Neural cell (in vitro differentiated cells): ENCODE results near the gene CD101. TPM values are rescaled to one million over a fixed set of nuclear protein-coding genes. Genes with fewer than 3 reads are reported as not detected.

Source experiments
- H2AFZ ChIP-seq: fragments of 200-600, 300-800 bp; sonication (generic), shearing (Covaris generic); 2 replicates; pipeline ENCODE4 v1.6.0; 2014; ENCODE audit warnings: low read depth, mild to moderate bottlenecking, antibody characterized with exemption, low read length, moderate library complexity
- H3F3A ChIP-seq: fragments of 200-600 bp; shearing (Covaris generic); 2 replicates; pipeline ENCODE4 v1.6.1; 2016; ENCODE audit warnings: mild to moderate bottlenecking, moderate library complexity, mixed read lengths, antibody characterized with exemption, low read length; ENCODE audit not compliant: insufficient read depth, poor library complexity, severe bottlenecking
- H3K27ac ChIP-seq: fragments of 200-600, 300-800 bp; sonication (generic), shearing (Covaris generic); 2 replicates; pipeline ENCODE4 v1.5.1; 2014; ENCODE audit warnings: mild to moderate bottlenecking, low read length, moderate library complexity
- H3K27me3 ChIP-seq: fragments of 300-800, 200-600 bp; sonication (generic), shearing (Covaris generic); 2 replicates; pipeline ENCODE4 v1.6.0; 2014; ENCODE audit warnings: mild to moderate bottlenecking, low read depth, low read length, moderate library complexity; ENCODE audit not compliant: insufficient read depth
- H3K36me3 ChIP-seq: fragments of 300-800, 200-600 bp; sonication (generic), shearing (Covaris generic); 2 replicates; pipeline ENCODE4 v1.5.1; 2014; ENCODE audit warnings: mild to moderate bottlenecking, antibody characterized with exemption, low read length, moderate library complexity; ENCODE audit not compliant: insufficient read depth
- H3K4me2 ChIP-seq: fragments of 300-800, 200-600 bp; sonication (generic), shearing (Covaris generic); 2 replicates; pipeline ENCODE4 v1.6.0; 2014; ENCODE audit warnings: mild to moderate bottlenecking, low read length
- H3K4me3 ChIP-seq: fragments of 300-800, 200-600 bp; sonication (generic), shearing (Covaris generic); 2 replicates; pipeline ENCODE4 v1.5.1; 2014; ENCODE audit warnings: mild to moderate bottlenecking, low read length, moderate library complexity
- H3K79me2 ChIP-seq: fragments of 200-600 bp; shearing (Covaris generic); replicated peaks from 2 replicates; pipeline ENCODE4 v1.6.0; 2014; ENCODE audit warnings: mild to moderate bottlenecking, low read length, moderate library complexity; ENCODE audit not compliant: insufficient read depth
- H3K9ac ChIP-seq: fragments of 300-800, 200-600 bp; sonication (generic), shearing (Covaris generic); 2 replicates; pipeline ENCODE4 v1.6.1; 2016; ENCODE audit warnings: mild to moderate bottlenecking, low read length, mixed read lengths
- H3K9me2 ChIP-seq: fragments of 200-600 bp; shearing (Covaris generic); 2 replicates; pipeline ENCODE4 v1.6.1; 2016; ENCODE audit warnings: mild to moderate bottlenecking, low read length, mixed read lengths; ENCODE audit not compliant: insufficient read depth
- H3K9me3 ChIP-seq: fragments of 200-600, 300-800 bp; sonication (generic), shearing (Covaris generic); 2 replicates; pipeline ENCODE4 v1.6.1; 2016; ENCODE audit warnings: mild to moderate bottlenecking, mixed run types, low read length, moderate library complexity, mixed read lengths
- H4K20me1 ChIP-seq: fragments of 200-600 bp; shearing (Covaris generic); 2 replicates; pipeline ENCODE4 v1.6.1; 2016; ENCODE audit warnings: mild to moderate bottlenecking, mixed run types; ENCODE audit not compliant: insufficient read depth
- EP300 ChIP-seq: fragments of 450-650 bp; conservative IDR thresholded peaks from 2 replicates; pipeline ENCODE4 v1.6.1; 2014; ENCODE audit warnings: antibody characterized with exemption, mild to moderate bottlenecking, moderate library complexity; ENCODE audit not compliant: poor library complexity, severe bottlenecking
- EZH2 ChIP-seq: fragments of 200-600, 300-800 bp; shearing (Covaris generic), sonication (generic); IDR thresholded peaks from 2 replicates; pipeline ENCODE4 v1.6.1; 2014; ENCODE audit warnings: antibody characterized with exemption, low read length, borderline replicate concordance, mild to moderate bottlenecking; ENCODE audit not compliant: insufficient read depth, poor library complexity, severe bottlenecking
- MXI1 ChIP-seq: fragments of 450-650 bp; conservative IDR thresholded peaks from 2 replicates; pipeline ENCODE4 v1.6.1; 2014; ENCODE audit warnings: antibody characterized with exemption, mild to moderate bottlenecking; ENCODE audit not compliant: poor library complexity, severe bottlenecking
- POLR2AphosphoS5 ChIP-seq: IDR thresholded peaks from 2 replicates; pipeline ENCODE4 v1.6.1; 2012
- RAD21 ChIP-seq: fragments of 450-650 bp; conservative IDR thresholded peaks from 2 replicates; pipeline ENCODE4 v1.6.1; 2014; ENCODE audit warnings: antibody characterized with exemption, mild to moderate bottlenecking, moderate library complexity
- SMC3 ChIP-seq: fragments of 450-650 bp; conservative IDR thresholded peaks from 2 replicates; pipeline ENCODE4 v1.6.1; 2014; ENCODE audit warnings: antibody characterized with exemption, mild to moderate bottlenecking, moderate library complexity; ENCODE audit not compliant: poor library complexity
- TAF1 ChIP-seq: IDR thresholded peaks from 2 replicates; pipeline ENCODE4 v1.6.1; 2012; ENCODE audit warnings: low read depth
- polyA plus RNA-seq: library from polyadenylated mRNA; depleted of rRNA; stranded (reverse); fragments of >200 nt; gene quantifications from 2 replicates; pipeline ENCODE4 v1.2.3, GENCODE V29; 2014
- TF ChIP-seq, protein P1 (sequence below): fragments of 450-650 bp; IDR thresholded peaks from 2 replicates; pipeline ENCODE4 v1.5.1; 2014; ENCODE audit warnings: antibody characterized with exemption, mild to moderate bottlenecking, moderate library complexity; ENCODE audit not compliant: poor library complexity, severe bottlenecking
- TF ChIP-seq, protein P2 (sequence below): IDR thresholded peaks from 2 replicates; pipeline ENCODE4 v1.6.1; 2012; ENCODE audit warnings: borderline replicate concordance

Gene CD101
- polyA plus RNA-seq, 1 donor from 2014 or later: 1.4 TPM

DNA sequence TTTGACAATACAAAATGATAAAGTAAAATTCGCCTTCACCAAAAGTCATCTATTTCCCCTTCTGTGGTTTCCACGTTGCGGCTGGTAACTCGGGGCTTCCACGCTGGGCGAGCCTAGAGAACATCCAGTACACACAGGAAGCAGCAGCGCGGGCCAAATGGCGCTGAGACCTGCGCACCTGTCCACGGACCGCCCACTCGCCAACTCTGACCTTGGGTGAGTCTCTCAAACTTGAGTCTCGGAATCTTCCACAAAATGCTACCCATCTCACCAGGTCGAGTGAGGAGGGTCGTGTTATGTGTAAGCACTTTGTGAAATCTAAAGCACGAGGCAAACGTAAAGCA lies 57.7 kb downstream of the CD101 start:
- no peaks in the 10 kb centered on the region for H3K27me3 ChIP-seq
- H4K20me1 ChIP-seq: no peaks in the 10 kb centered on the region
- no peaks in the 10 kb centered on the region for H3K9me2 ChIP-seq
- TF ChIP-seq POLR2AphosphoS5 (no peak), SMC3 (no peak), RAD21 (no peak)
- TF ChIP-seq, protein P1, sequence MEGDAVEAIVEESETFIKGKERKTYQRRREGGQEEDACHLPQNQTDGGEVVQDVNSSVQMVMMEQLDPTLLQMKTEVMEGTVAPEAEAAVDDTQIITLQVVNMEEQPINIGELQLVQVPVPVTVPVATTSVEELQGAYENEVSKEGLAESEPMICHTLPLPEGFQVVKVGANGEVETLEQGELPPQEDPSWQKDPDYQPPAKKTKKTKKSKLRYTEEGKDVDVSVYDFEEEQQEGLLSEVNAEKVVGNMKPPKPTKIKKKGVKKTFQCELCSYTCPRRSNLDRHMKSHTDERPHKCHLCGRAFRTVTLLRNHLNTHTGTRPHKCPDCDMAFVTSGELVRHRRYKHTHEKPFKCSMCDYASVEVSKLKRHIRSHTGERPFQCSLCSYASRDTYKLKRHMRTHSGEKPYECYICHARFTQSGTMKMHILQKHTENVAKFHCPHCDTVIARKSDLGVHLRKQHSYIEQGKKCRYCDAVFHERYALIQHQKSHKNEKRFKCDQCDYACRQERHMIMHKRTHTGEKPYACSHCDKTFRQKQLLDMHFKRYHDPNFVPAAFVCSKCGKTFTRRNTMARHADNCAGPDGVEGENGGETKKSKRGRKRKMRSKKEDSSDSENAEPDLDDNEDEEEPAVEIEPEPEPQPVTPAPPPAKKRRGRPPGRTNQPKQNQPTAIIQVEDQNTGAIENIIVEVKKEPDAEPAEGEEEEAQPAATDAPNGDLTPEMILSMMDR: no peak
- H3K9ac ChIP-seq: peak overlapping the region; percentile 45
- peak overlapping the region; percentile 71 for H3K4me2 ChIP-seq
- peaks cover 5% of the 10 kb centered on the region for H3F3A ChIP-seq
- H3K9me3 ChIP-seq: no peaks in the 10 kb centered on the region
- H3K79me2 ChIP-seq: no peaks in the 10 kb centered on the region
- peak overlapping the region; percentile 52 for H2AFZ ChIP-seq
- H3K4me3 ChIP-seq: peak overlapping the region; percentile 78
- H3K36me3 ChIP-seq: no peaks in the 10 kb centered on the region
- no peak overlapping the region for H3K27ac ChIP-seq

DNA sequence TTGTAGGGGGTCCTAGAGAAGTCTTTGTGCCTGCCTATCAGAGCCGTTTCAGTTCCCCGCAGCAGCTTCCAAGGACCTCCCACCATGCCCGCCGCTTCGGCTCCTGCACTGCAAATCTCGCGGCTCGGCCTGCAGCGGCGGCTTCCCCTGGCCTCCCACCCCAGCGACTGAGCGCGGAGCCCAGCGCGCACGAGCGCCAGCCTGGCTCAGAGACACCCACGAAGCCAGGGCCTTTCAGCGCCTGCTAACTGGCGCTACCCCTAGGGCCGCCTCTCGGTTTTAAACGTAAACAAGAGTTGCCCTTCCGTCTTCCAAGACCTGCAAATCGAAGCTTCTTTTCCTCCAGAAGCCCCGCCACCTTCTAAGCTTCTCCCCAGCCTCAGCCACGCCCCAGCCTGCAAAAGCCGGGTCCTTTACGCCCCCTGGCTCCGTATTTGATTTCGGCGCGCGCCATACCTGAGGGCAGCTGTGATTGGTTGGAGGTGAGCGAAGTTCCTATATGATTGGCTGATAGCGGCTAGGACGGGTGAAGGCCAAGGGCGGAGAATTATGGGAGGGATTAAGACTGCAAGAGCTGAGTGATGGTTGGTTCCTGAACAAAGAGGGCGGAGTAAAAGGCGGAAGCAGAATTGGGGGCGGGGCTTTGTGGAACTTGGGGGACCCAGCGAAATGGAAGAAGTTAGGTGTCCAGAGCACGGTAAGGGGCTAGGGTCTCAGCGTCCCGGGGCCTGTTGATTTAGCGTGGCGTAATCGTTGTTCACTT lies 58.3 kb downstream of the CD101 start, which contains the start of gene TTF2:
Gene TTF2 (plus strand): TSS at position 649 of the 763 bp plus-strand sequence. CDS start 21 bp downstream, at position 670.
- Histone ChIP-seq H3K9me2 (no peaks in the 10 kb centered on the region), H3K27me3 (no peaks in the 10 kb centered on the region), H3K27ac (no peak within 1 kb of the TSS), H3K9ac (peak within 1 kb of the TSS; percentile 45), H3K4me2 (peak within 1 kb of the TSS; percentile 71), H3K9me3 (no peaks in the 10 kb centered on the region), H2AFZ (peak within 1 kb of the TSS; percentile 80), H3F3A (peaks cover 5% of the 10 kb centered on the region), H3K36me3 (no peaks in the 10 kb centered on the region), H4K20me1 (no peaks in the 10 kb centered on the region), H3K4me3 (peak within 1 kb of the TSS; percentile 78), H3K79me2 (no peaks in the 10 kb centered on the region)
- TF ChIP-seq, protein P2, sequence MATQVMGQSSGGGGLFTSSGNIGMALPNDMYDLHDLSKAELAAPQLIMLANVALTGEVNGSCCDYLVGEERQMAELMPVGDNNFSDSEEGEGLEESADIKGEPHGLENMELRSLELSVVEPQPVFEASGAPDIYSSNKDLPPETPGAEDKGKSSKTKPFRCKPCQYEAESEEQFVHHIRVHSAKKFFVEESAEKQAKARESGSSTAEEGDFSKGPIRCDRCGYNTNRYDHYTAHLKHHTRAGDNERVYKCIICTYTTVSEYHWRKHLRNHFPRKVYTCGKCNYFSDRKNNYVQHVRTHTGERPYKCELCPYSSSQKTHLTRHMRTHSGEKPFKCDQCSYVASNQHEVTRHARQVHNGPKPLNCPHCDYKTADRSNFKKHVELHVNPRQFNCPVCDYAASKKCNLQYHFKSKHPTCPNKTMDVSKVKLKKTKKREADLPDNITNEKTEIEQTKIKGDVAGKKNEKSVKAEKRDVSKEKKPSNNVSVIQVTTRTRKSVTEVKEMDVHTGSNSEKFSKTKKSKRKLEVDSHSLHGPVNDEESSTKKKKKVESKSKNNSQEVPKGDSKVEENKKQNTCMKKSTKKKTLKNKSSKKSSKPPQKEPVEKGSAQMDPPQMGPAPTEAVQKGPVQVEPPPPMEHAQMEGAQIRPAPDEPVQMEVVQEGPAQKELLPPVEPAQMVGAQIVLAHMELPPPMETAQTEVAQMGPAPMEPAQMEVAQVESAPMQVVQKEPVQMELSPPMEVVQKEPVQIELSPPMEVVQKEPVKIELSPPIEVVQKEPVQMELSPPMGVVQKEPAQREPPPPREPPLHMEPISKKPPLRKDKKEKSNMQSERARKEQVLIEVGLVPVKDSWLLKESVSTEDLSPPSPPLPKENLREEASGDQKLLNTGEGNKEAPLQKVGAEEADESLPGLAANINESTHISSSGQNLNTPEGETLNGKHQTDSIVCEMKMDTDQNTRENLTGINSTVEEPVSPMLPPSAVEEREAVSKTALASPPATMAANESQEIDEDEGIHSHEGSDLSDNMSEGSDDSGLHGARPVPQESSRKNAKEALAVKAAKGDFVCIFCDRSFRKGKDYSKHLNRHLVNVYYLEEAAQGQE: no peak
- no peak for TF ChIP-seq POLR2AphosphoS5
- TF ChIP-seq RAD21: peak; percentile 49
- TF ChIP-seq SMC3: peak; percentile 55
- peak; percentile 100 for TF ChIP-seq MXI1
- TF ChIP-seq EP300: no peak
- TF ChIP-seq EZH2: no peak
- TF ChIP-seq TAF1: no peak
- TF ChIP-seq, protein P1: peak; percentile 44
